HEK293 (cell line): ENCODE data around the gene RGS7.
A peak's percentile ranks its signal among the peaks of the same experiment; 100 is the strongest.
"Not testable (repeated sequence)": the region's sequence is repeated elsewhere in the genome, so short reads cannot be mapped to it uniquely, and the experiment has no call there.

Source experiments
- CTCF ChIA-PET: fragments of 350-600 bp; formaldehyde crosslinking; extraction: SDS; loops from one replicate; lab custom pipeline; 2021; ENCODE audit warnings: antibody characterized with exemption; lab: Yijun Ruan, JAX
- POLR2A ChIA-PET: fragments of 300-600 bp; formaldehyde crosslinking; extraction: SDS; loops from one replicate; lab custom pipeline; 2020; ENCODE audit warnings: antibody characterized with exemption, inconsistent platforms; lab: Yijun Ruan, JAX
- H3K27ac ChIP-seq: fragments of 200-500 bp; sonication (Bioruptor generic); 2 replicates; pipeline ENCODE4 v1.5.1; 2014; ENCODE audit warnings: low read depth, low read length, control low read depth, inconsistent platforms; ENCODE audit errors: extremely low read depth
- H3K36me3 ChIP-seq, 2 experiments: fragments of 200-500 bp in 1 of 2; sonication (Bioruptor generic) in 1 of 2; 1 replicate in 1 of 2; 2 replicates in 1 of 2; pipeline ENCODE4 v1.5.1; 2014 to 2017; ENCODE audit warnings: inconsistent platforms in 2 of 2, low read length in 2 of 2; ENCODE audit not compliant: control insufficient read depth in 2 of 2, insufficient read depth in 1 of 2
- H3K4me1 ChIP-seq: fragments of 200-500 bp; sonication (Bioruptor generic); 2 replicates; pipeline ENCODE4 v1.5.1; 2014; ENCODE audit warnings: mild to moderate bottlenecking, low read length, inconsistent platforms; ENCODE audit not compliant: control insufficient read depth, insufficient read depth
- H3K4me3 ChIP-seq: 2 replicates; pipeline ENCODE4 v1.5.1; 2011; ENCODE audit warnings: low read depth, mild to moderate bottlenecking, control low read depth, low read length, moderate library complexity
- H3K9me3 ChIP-seq: fragments of 200-500 bp; sonication (Bioruptor generic); 2 replicates; pipeline ENCODE4 v1.5.1; 2014; ENCODE audit warnings: low read depth, low read length, inconsistent platforms; ENCODE audit not compliant: control insufficient read depth, insufficient read depth
- SALL2 ChIP-seq: fragments of 450-650 bp; formaldehyde crosslinking; IDR thresholded peaks from 2 replicates; pipeline ENCODE4 v1.5.0; 2017; ENCODE audit warnings: missing biosample characterization, mild to moderate bottlenecking, missing genetic modification characterization, borderline replicate concordance
- SETDB1 ChIP-seq: IDR thresholded peaks from one replicate; pipeline ENCODE4 v1.6.1; 2017; ENCODE audit warnings: mild to moderate bottlenecking, low read length, moderate library complexity, mixed read lengths; ENCODE audit not compliant: insufficient read length
- WT1 ChIP-seq: fragments of 450-650 bp; formaldehyde crosslinking; IDR thresholded peaks from 2 replicates; pipeline ENCODE4 v1.5.1; 2016; ENCODE audit warnings: missing biosample characterization, missing genetic modification characterization
- ZBTB49 ChIP-seq: fragments of 450-650 bp; formaldehyde crosslinking; IDR thresholded peaks from 2 replicates; pipeline ENCODE4 v1.5.1; 2016; ENCODE audit warnings: missing biosample characterization, missing genetic modification characterization, low read depth
- ZFP41 ChIP-seq: fragments of 450-650 bp; formaldehyde crosslinking; IDR thresholded peaks from 2 replicates; pipeline ENCODE4 v1.5.1; 2016; ENCODE audit warnings: missing biosample characterization, missing genetic modification characterization, borderline replicate concordance
- ZNF223 ChIP-seq: fragments of 450-650 bp; formaldehyde crosslinking; IDR thresholded peaks from 2 replicates; pipeline ENCODE4 v1.5.1; 2016; ENCODE audit warnings: missing biosample characterization, missing genetic modification characterization
- ZNF266 ChIP-seq: fragments of 450-650 bp; formaldehyde crosslinking; IDR thresholded peaks from 2 replicates; pipeline ENCODE4 v1.5.1; 2016; ENCODE audit warnings: missing biosample characterization, missing genetic modification characterization, low read depth
- ZNF280D ChIP-seq: fragments of 450-650 bp; formaldehyde crosslinking; IDR thresholded peaks from 2 replicates; pipeline ENCODE4 v1.5.1; 2016; ENCODE audit warnings: missing biosample characterization, missing genetic modification characterization
- ZNF335 ChIP-seq: fragments of 450-650 bp; formaldehyde crosslinking; conservative IDR thresholded peaks from 2 replicates; pipeline ENCODE4 v1.5.1; 2016; ENCODE audit warnings: missing biosample characterization, missing genetic modification characterization
- ZNF354C ChIP-seq: fragments of 450-650 bp; formaldehyde crosslinking; IDR thresholded peaks from 2 replicates; pipeline ENCODE4 v1.5.1; 2016; ENCODE audit warnings: missing biosample characterization, missing genetic modification characterization, low read depth, borderline replicate concordance
- ZNF366 ChIP-seq: fragments of 450-650 bp; formaldehyde crosslinking; conservative IDR thresholded peaks from 2 replicates; pipeline ENCODE4 v1.5.1; 2016; ENCODE audit warnings: missing biosample characterization, missing genetic modification characterization
- ZNF398 ChIP-seq: fragments of 450-650 bp; formaldehyde crosslinking; IDR thresholded peaks from 2 replicates; pipeline ENCODE4 v1.5.1; 2017; ENCODE audit warnings: missing biosample characterization, missing genetic modification characterization
- ZNF501 ChIP-seq: fragments of 450-650 bp; formaldehyde crosslinking; IDR thresholded peaks from 2 replicates; pipeline ENCODE4 v1.5.1; 2016; ENCODE audit warnings: missing biosample characterization, missing genetic modification characterization
- ZNF549 ChIP-seq: fragments of 450-650 bp; IDR thresholded peaks from 2 replicates; pipeline ENCODE4 v1.5.1; 2018; ENCODE audit warnings: missing biosample characterization, missing genetic modification characterization, mild to moderate bottlenecking, inconsistent platforms, moderate library complexity
- ZNF626 ChIP-seq: fragments of 450-650 bp; sonication (Bioruptor Pico); formaldehyde crosslinking; IDR thresholded peaks from 2 replicates; pipeline ENCODE4 v1.5.1; 2018; ENCODE audit warnings: missing biosample characterization, missing genetic modification characterization, inconsistent platforms
- ZNF639 ChIP-seq: fragments of 450-650 bp; formaldehyde crosslinking; IDR thresholded peaks from 2 replicates; pipeline ENCODE4 v1.5.1; 2016; ENCODE audit warnings: missing biosample characterization, missing genetic modification characterization
- ZNF677 ChIP-seq: fragments of 450-650 bp; IDR thresholded peaks from 2 replicates; pipeline ENCODE4 v1.5.0; 2018; ENCODE audit warnings: missing biosample characterization, mild to moderate bottlenecking, missing genetic modification characterization, moderate library complexity
- ZNF785 ChIP-seq: fragments of 450-650 bp; formaldehyde crosslinking; IDR thresholded peaks from 2 replicates; pipeline ENCODE4 v1.5.1; 2016; ENCODE audit warnings: missing biosample characterization, missing genetic modification characterization
- ZNF837 ChIP-seq: fragments of 450-650 bp; formaldehyde crosslinking; IDR thresholded peaks from 2 replicates; pipeline ENCODE4 v1.5.1; 2016; ENCODE audit warnings: missing biosample characterization, missing genetic modification characterization
- ZSCAN30 ChIP-seq: fragments of 450-650 bp; IDR thresholded peaks from 2 replicates; pipeline ENCODE4 v1.5.1; 2018; ENCODE audit warnings: missing biosample characterization, mild to moderate bottlenecking, missing genetic modification characterization, moderate library complexity

The RGS7 gene

GRCh38 chr1:241221319-241221718 lies 135.7 kb downstream of the RGS7 start (continued):
- TF ChIP-seq ZNF639 (tag by site-specific recombination) (no peak), ZNF335 (no peak), ZFP41 (no peak), SETDB1 (no peak), ZNF549 (tag by site-specific recombination) (no peak), WT1 (no peak), ZNF354C (no peak)

GRCh38 chr1:241220913-241221312 lies 136.1 kb downstream of the RGS7 start:
- H3K36me3 ChIP-seq, H3K9me3 ChIP-seq, H3K4me3 ChIP-seq, H3K4me1 ChIP-seq, H3K27ac ChIP-seq, POLR2A ChIA-PET: not testable (repeated sequence)
- TF ChIP-seq ZNF366 (tag by site-specific recombination) = peak; percentile 91
- CTCF ChIA-PET = interaction anchor here (0.6 to 0.7 kb wide), 2 partner anchors 168 to 230 kb away, joined by 3 to 4 read pairs; no protein-coding TSS in a partner anchor

- no peaks in the 10 kb centered on the region for H3K36me3 ChIP-seq
- no peaks in the 10 kb centered on the region for H3K9me3 ChIP-seq
- H3K4me3 ChIP-seq = no peak overlapping the region
- no peaks in the 10 kb centered on the region for H3K4me1 ChIP-seq
- no peak for TF ChIP-seq ZNF626 (tag by site-specific recombination)
- TF ChIP-seq, all 188 proteins: peak for 0
- ChIA-PET POLR2A (no interaction called here), CTCF (interaction anchor here (0.8 to 1.1 kb wide), 2 partner anchors 9 to 144 kb away, joined by 6 read pairs; no protein-coding TSS in a partner anchor)
- no peak overlapping the region for H3K27ac ChIP-seq
These were observed 137.6 kb downstream of the RGS7 start for GRCh38 chr1:241219449-241219848.

GRCh38 chr1:241217516-241217915 lies 139.5 kb downstream of the RGS7 start:
- Histone ChIP-seq H3K9me3 (no peaks in the 10 kb centered on the region), H3K27ac (no peak overlapping the region), H3K4me1 (no peaks in the 10 kb centered on the region), H3K36me3 (no peaks in the 10 kb centered on the region), H3K4me3 (no peak overlapping the region)
- no peak for TF ChIP-seq ZNF266 (tag by site-specific recombination)
- TF ChIP-seq ZNF398 (tag by site-specific recombination) = no peak
- no peak for TF ChIP-seq ZNF223
- no peak for TF ChIP-seq ZSCAN30
- TF ChIP-seq SALL2 = no peak
- no peak for TF ChIP-seq ZBTB49 (tag by site-specific recombination)
- no peak for TF ChIP-seq ZNF501 (tag by site-specific recombination)
- no peak for TF ChIP-seq ZNF837 (tag by site-specific recombination)
- TF ChIP-seq ZNF785 = no peak
- no peak for TF ChIP-seq ZNF280D (tag by site-specific recombination)
- no peak for TF ChIP-seq ZNF677 (tag by site-specific recombination)
- CTCF ChIA-PET = no interaction called here
- POLR2A ChIA-PET = no interaction called here
